HG03354 (cell line): Measurements from ENCODE around the gene SHOC1.
"Not testable (repeated sequence)": the region's sequence is repeated elsewhere in the genome, so short reads cannot be mapped to it uniquely, and the experiment has no call there.

Source experiments
- ATAC-seq: cut with Tn5 transposase; IDR thresholded peaks from one replicate; pipeline ENCODE4 v1.9.1; 2021; ENCODE audit warnings: mild to moderate bottlenecking; ENCODE audit not compliant: unreplicated experiment, poor library complexity, severe bottlenecking

Gene SHOC1

DNA sequence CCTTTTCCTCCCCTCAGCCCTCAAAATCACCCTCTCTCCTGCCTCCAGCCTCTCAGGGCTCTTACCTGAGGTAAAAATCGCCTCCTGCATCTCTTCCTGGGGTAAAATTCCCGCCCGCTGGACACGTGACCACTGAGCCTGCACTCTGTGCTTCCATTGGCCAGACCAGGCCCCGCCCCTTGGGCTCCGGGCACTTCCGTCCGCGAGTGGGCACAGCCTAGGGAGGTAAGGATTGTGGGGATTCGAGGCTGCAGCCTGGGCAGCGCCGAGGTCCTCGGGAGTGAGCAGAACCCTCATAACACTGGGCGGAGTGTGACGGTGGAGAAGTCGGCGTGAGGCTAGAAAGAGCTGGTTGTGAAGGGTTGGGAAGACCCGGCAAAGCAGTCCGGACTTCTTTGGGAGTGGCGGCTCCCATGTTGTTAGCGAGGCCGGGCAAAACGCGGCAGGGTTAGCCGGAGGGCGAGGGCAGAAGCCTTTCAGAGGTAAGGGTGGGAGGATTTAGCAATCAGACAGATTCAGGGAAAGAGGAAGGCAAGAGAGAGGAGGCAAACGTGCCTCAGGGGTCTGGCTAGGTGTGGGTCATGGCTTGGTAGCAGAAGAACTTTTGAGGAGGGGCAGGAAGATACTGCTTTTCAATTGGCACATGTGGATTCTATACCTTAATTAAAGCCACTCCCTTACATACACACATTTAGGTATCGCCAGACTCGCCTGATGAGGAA, at the start of gene SHOC1:
SHOC1 (minus strand) TSS at position 103 of the 722 bp plus-strand sequence. CDS start 3,519 bp downstream, outside the sequence.
- ATAC-seq: no peak

DNA sequence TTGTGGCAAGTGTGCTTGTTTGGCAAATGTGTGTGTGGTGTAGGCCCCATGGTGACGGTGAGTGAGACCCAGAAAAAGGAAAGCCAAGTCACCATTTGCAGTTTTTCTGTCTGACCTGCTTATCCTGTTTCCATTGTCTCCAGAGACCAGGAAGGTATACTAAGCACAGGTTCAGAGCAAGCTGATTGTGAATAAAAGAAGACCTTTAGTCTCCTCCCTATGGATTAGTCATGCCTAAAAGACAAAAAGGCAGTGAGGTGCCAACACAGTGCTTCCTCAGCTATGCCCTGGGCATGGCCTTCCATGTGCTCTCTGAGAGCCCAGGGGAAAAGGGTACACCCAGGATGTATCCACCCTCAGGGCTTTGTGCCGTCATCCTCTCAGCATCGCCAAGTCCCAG, 49.2 kb upstream of the SHOC1 start:
- ATAC-seq: no peak

DNA sequence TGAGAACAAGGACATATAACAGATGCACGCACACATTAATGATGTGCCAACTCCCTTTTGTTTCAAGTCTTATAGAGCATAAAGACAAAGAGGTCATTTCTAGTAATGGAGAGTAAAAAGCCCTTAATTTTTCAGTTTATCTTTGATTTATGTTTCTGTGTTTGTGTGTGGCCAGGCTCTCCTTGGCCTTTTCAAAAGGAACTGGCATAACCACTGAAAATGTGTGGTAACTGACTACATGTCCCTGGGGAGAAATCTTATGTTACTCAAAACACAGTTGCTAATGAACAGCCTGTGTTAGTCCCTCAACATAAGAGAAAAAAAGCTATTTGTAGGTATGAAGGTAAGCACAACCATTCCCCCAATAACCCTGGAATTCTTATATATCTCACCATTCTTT, 47.6 kb upstream of the SHOC1 start:
- ATAC-seq: no peak

DNA sequence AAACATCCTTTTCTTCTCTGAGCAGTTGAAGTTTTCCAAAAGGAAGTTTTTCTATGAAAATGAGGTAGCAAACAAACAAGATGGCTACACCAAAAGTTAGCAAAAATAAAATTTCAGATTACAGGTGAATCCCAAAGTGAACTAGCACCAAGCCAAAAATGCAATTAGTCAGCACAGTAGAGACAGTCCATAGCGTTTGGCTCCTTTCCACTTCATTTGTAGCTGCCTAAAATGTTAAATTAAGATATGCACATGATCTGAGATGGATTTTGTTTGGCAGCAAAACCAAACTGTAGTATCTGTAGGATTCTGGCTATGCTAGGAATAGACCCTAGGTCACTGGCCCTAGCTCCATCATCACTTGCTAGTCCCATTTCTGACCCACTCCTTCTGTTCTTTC, 45.7 kb upstream of the SHOC1 start:
- ATAC-seq: no peak

DNA sequence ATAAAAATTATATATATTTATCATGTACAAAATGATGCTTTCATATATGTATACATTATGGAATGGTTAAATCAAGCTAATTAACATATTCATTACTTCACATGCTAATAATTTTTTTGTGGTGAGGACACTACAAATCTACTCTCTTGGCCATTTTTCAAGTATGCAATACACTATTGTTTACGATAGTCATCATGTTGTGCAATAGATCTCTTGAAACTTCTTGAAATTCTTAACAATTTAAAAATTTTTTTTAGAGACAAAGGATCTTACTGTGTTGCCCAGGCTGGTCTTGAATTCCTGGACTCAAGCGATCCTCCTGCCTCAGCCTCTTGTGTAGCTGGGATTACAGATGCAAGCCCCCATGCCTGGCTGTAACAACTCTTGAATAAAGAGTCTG, 45.2 kb upstream of the SHOC1 start:
- ATAC-seq: no peak

DNA sequence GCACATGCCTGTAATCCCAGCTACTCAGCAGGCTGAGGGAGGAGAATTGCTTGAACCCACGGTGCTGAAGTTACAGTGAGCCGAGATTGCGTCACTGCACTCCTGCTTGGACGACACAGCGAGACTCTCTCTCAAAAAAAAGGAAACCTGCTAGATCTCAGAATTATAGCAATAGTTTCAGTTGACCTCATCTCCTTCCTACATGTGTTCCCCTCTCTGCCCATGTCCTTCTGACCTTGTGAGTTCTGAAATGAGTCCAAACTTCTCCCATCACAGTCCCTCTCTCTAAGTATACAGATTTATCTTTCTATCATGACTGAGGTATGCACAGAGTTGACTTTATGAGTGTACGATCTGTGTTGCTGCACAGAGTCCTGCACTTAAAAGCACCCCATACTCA, 44.6 kb upstream of the SHOC1 start:
- ATAC-seq: no peak

DNA sequence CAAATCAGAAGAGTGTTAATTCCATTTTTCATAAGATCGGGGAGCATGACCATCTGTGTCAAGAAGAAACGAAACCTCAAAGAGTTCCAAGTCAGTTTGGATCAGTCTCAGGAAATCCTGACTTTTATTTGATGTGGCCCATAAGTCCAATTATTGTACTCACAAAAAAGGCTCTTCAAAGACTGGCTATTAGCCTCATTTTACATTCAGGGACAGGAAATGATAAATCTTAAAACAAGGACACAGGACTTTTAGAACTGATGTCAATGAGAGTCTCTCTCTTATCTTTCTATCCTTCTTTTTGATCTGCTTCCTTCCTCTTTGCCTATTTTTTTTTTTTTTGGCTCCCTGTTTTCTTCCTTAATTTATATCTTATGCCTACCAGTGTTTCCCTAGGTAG, 43.7 kb upstream of the SHOC1 start:
- no peak for ATAC-seq

DNA sequence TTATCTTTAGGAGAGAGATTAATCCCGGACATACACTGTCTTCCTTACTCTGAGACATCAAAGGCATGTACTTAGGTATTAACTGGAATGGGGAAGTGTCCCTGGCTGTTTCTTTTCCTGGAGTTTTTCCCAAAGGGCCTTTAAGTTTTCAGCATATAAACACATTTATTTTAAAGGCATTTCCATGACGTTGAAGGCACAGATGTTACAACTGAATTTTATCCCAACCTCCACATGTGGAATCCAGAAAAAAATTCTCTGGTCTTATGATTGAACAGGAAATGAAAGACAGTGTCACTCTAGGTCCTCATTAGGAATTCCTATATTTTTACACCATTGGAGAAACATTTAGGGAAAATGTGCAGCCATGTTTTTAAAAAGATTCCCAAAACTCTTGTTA, 41.6 kb upstream of the SHOC1 start:
- no peak for ATAC-seq

DNA sequence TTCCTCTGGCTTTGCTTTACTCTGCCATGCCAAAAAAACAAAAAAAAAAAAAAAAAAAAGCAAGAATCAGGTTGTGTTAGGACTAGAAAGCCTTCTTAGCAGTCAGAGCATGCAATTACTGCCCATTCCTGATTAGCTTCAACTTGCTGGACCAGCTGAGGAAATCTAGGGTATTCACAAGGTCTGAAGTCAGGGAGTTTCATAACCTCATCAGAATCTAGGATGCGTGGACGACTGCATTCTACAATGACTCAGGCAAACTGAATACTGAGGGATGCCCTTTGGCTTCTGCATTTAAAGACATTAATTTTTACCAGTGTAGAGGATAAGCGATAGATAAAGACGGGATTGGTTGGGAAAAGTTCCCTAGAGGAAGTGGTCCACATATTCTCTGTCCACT, 39.2 kb upstream of the SHOC1 start:
- ATAC-seq: no peak

DNA sequence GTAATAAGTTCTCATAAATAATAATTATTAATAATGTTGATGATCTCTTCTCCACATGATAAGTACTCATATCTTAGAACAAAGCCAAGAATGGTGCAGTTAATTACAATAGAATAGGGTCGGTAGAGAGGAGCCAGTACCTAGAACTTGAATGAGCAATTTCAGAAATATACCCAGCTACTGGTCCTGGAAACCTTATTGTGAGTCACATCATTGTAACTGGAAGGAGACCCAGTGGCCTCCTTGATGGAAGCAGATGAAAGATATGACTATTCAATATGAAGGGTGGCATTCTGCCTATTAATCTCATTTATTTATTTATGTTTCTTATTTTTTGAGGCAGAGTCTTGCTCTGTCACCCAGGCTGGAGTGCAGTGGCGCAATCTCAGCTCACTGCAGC, 37.7 kb upstream of the SHOC1 start:
- no peak for ATAC-seq

DNA sequence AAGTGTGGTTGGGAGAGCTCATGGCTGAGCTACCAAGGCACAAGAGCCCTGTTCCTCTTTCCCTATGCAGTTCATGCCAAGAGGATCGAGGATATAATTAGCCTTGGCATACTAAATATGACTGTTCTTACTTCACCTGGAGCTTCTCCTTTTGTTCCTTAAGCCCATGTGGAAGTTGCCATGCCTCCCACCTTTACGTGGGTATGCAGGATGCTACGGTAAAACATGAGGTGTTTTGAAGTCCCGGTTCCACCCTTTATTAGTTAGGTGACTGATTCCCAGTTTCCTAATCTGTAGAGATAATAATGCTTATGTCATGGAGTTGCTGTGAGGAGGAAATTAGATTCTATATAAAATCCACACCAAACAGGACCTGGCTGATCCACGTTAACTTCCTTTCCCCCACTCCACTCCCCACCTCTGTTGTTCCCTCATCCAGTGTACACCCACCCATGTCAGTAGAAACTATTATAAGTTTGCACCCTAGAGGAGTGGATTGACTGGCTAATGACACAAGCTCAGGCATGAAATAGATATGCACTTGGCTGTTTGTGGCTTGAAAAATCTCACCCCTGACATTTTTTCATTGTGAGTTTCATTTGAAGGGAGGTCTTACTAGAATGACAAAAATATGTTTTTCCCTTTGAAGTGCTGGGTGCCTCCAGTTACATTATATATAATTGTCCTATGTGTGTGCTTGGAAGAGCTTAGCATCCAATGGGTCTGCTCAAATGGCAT, 36.8 kb upstream of the SHOC1 start:
- no peak for ATAC-seq

DNA sequence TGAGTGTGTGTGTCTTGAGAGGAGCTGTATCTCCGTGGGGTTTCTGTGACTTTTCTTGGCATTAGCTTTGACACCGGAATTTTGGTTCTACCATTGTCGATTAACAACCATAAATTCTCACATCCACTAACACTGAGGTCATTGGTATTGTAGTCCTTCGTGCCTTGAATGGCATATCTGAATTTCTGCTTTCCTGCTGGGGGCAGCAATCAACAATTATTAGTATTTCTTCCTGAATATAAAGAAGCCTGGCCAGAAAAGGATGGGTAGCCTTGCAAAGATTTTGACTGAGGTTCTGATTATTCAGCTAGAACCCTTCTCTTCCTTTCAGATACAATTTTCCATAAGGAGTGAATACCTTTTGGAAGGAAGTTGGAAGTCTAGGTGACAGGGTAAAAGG, 33.5 kb upstream of the SHOC1 start:
- ATAC-seq: no peak

DNA sequence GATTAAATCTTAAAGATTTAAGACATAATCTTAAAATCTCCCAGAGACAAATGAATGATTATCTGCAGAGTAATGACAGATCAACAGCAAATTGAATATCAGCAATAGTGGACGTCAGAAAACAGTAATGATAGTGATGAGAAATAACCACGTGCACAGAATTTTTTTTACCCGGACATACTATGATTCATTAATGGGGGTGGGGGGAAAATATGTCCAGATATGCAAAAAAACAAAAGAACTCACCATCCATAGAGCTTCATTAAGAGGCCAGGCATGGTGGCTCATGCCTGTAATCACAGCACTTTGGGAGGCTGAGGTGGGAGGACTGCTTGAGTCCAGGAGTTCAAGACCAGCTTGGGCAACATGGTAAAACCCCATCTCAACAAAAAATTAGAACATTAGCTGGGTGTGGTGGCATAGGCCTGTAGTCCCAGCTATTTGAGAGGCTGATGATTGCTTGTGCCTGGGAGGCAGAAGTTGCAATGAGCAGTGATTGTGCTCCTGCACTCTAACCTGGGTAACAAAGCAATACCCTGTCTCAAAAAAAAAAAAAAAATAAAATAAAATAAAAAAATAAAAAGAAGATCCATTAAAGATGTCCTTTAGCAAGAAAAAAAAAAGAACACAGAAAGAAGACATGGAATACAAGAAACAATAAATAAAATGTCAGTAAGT, 30.9 kb upstream of the SHOC1 start:
- ATAC-seq: no peak

DNA sequence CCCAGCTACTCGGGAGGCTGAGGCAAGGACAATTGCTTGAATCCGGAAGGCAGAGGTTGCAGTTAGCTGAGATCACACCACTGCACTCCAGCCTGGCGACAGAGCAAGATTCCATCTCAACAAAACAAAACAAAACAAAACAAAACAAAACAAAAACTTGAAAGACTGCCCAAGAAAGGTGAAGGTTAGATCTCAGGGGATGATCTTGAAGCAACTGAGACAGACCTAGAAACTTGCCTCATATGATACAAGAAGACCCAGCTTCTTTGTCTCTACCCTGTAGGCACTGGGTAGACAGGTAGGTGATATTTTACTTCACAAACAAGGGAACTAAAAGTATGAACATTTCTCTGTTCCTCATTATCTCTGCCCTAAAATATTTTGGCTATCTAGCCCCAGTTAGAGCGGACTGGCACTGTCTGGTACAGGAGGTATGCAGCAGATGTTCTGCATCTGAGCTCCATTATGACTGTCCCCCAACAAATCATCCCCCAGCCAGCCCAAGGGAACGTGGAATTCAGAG, 26.3 kb upstream of the SHOC1 start:
- no peak for ATAC-seq

DNA sequence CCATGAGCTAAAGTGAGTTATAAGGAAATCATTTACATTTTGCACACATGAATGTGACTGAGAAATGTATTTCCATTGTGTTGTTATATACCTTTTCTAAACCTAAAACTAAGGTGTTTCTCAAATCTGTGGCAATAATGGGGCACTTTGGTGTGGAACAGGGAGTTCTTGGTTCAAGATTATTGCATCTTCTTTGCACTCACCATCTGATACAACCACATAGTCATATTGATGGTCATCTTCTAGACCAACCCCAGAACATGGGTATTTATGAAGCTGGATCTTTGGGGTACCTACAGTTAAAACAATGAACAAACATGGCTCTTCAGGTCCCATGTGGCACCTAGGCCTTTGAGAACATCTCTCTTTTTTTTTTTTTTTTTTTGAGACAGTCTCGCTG, 24.6 kb upstream of the SHOC1 start:
- no peak for ATAC-seq

DNA sequence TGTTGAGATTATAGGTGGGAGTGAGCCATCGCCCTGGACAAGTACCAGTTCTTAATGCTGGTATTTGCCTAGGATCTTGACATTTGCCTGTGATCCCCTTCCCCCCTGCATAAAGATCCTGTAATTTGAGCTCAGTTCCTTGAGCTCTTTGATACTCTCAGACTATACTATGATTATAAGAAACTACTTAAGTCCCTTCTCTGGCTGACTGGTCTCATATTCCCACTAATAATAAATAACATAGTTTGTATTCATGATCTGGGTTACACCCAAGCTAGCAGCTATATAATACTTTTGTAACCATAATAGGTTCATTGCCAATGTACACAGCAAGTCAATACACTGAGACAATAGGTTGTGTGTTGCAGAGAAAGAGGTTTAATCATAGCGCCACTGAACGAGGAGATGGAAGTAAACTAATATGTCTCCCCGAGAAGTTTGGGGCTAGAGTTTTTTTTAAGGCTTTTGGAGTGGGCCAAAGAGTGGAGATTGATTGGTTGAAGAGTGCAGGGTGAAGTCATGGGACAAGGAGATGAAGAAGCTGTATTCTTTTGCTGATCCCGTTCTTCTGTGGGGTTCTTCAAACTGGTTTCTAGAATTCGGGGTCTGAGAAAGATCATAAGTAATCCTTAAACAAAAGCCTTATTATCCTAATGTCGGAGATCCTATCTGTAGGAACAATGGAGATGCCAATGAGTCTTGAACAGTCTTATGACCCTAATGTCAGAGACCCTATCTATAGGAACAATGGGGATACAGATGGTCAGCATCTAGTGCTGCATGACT, 20.7 kb upstream of the SHOC1 start:
- no peak for ATAC-seq

DNA sequence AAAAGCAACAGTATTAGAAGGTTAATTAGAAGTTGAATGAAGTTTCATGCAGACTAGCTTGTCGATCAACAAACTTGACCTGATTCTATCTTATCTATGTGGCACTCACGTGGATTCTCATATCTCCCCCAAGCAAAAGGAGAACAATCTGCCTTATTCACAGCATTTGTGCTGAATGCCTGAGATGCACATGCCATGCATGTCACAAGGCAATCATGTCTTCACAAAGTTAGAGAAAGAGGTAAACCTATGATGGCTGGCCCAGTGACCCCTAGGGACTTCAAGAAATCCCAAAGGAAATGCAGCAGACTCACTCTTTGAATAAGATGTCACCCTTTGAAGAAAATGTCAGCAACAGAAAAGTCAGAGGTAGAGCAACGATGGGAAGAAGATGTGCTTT, 17.6 kb upstream of the SHOC1 start:
- ATAC-seq: no peak

DNA sequence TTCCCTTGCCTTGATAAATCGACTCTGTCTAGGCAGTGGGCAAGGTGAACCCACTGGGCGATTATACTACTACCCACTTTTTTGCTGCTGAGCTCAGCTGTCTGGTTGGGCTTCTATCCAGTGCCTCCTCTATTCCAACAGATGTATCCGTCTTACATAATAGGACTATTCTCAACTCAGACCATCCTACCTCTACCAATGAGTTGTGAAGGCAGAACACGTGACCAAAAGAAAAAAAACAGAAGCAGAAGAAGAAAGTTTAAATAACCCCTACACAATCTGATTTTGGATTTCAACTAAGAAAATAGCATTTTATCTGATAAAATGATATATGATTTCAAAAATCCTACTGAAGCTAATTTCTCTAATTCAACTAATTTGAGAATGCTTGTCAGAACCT, 16.2 kb upstream of the SHOC1 start:
- ATAC-seq: no peak

DNA sequence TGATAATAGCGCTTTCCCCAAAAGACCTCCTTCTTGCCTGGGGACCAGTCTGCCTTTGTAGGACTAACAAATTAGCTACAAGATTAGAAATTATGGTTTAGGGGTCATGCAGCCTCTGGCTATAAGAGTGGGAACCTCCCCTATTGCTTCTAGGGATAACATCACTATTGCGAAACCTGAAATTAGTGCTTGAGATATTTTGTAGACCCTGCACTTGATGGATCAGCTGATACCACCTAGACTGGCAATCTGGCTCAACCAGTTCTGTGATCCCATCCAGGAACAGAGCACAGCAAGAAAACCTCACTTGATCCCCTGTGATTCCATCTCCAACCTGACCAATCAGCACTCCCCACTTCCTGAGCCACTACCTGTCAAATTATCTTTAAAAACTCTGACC, 15.7 kb upstream of the SHOC1 start:
- ATAC-seq: not testable (repeated sequence)

DNA sequence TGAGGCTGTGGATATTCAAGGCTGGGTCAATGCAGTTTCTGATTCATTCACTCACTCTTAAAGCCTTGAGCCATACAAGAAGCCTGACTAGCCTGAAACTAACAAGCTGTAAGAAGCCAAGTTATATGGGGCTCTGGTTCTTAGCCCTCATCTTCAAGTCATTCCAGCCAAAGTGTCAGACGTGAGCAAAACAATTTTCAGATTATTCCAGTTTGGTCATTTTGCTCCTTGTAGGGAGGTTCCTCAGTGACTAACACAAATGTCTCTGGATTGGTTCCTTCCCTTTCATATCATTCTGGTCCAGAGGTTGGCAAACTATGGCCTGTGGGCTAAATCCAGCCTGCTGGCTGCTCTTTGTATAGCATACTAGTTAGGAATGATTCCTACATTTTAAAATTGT, 12.5 kb upstream of the SHOC1 start:
- no peak for ATAC-seq
